ENCODE measurements around the gene MYLK2. TPM values are rescaled to one million over a fixed set of nuclear protein-coding genes. Genes with fewer than 3 reads are reported as not detected.
A peak's percentile ranks its signal among the peaks of the same experiment; 100 is the strongest.

Gene MYLK2
- total and polyA plus RNA-seq, 2 of the 4 experiments (the other 2 are of a cell fraction), result 0.18 to 0.27 TPM

- no peak for ATAC-seq (ENCODE audit: low read depth)
- no peak overlapping the region for H3K18ac ChIP-seq (ENCODE audit: low read depth, low read length)
- no peak overlapping the region for H3K14ac ChIP-seq (replicated peaks; ENCODE audit: low read depth, low read length)
- H2BK120ac ChIP-seq (ENCODE audit: low read depth, low read length), result no peak overlapping the region
- no peak overlapping the region for H2BK15ac ChIP-seq (ENCODE audit: low read depth, low read length)
- H3K9me1 ChIP-seq (ENCODE audit: insufficient read depth, low read length), result no peaks in the 10 kb centered on the region
- no peak overlapping the region for H3K4me2 ChIP-seq (ENCODE audit: low read depth, low read length)
- intact Hi-C loops (cut with micrococcal nuclease), result loop anchor here (1.0 to 5.0 kb wide), 5 partner anchors 23 to 384 kb away; partner anchors contain the start of genes PDRG1, PLAGL2 and POFUT1
- H2AK9ac ChIP-seq (replicated peaks; ENCODE audit: low read depth, low read length, poor library complexity), result peak overlapping the region; percentile 73
- H3K56ac ChIP-seq (ENCODE audit: extremely low read depth, insufficient read depth, low read length), result no peak overlapping the region
- H2AK5ac ChIP-seq (ENCODE audit: low read depth, low read length), result peak overlapping the region; percentile 65; the same call in 1 of the 2 replicates
- no peak for TF ChIP-seq MAZ (IDR thresholded peaks at IDR 0.05; ENCODE audit: borderline replicate concordance, low read depth, low read length)
- H3K4me3 ChIP-seq (ENCODE audit: insufficient read depth, low read depth, low read length), result no peak overlapping the region
- no peak overlapping the region for H4K91ac ChIP-seq (ENCODE audit: insufficient read depth, low read depth, low read length)
- in situ Hi-C loops (cut with MboI; ENCODE audit: low sequenced_read_pairs), result loop anchor here (5.0 to 10.0 kb wide), 2 partner anchors 131 to 209 kb away; partner anchors contain the start of gene PDRG1
- H4K5ac ChIP-seq (ENCODE audit: low read depth, low read length), result no peak overlapping the region
- no peak overlapping the region for H2BK20ac ChIP-seq (ENCODE audit: low read depth, low read length)
- POLR2A ChIA-PET (ENCODE audit: unreplicated experiment), result no interaction called here
- no peak overlapping the region for H3K9ac ChIP-seq (ENCODE audit: low read depth, low read length)
- CTCF ChIA-PET, result interaction anchor here (0.7 to 1.4 kb wide), 7 partner anchors 9 to 209 kb away, joined by 3 to 12 read pairs (median 4); partner anchors contain the start of gene PDRG1
- no peaks in the 10 kb centered on the region; the same call in 1 of the 2 replicates for H3K27me3 ChIP-seq (ENCODE audit: control insufficient read depth, insufficient read depth, low read length)
- no peak overlapping the region for H3K4ac ChIP-seq (ENCODE audit: low read depth, low read length)
- no peaks in the 10 kb centered on the region for H3K36me3 ChIP-seq (ENCODE audit: control insufficient read depth, insufficient read depth, low read length)
- no peak overlapping the region for H3K23ac ChIP-seq (ENCODE audit: low read depth, low read length)
- no peaks in the 10 kb centered on the region for H4K20me1 ChIP-seq (ENCODE audit: insufficient read depth, low read length)
- WGBS, 2 experiments (ENCODE audit: extremely low coverage in 2 of 2, insufficient read length in 1 of 2), result 57% methylated on average over 9 of the region's 14 CpGs; no CpG with 5 or more reads in 1 of the 2 experiments
- H3K9me3 ChIP-seq (ENCODE audit: control insufficient read depth, insufficient read depth, low read length), result no peaks in the 10 kb centered on the region
- H3K27ac ChIP-seq (ENCODE audit: insufficient read depth, low read length), result no peak overlapping the region
- dilution Hi-C loops (cut with HindIII; ENCODE audit: low sequenced_read_pairs, unreplicated experiment), result no loop called here
- H2BK5ac ChIP-seq (ENCODE audit: low read depth, low read length, poor library complexity, severe bottlenecking), result no peak overlapping the region
- no peak overlapping the region for H4K8ac ChIP-seq (ENCODE audit: low read depth in 2 of 2, low read length in 2 of 2)
- H3K4me1 ChIP-seq (ENCODE audit: control insufficient read depth, insufficient read depth, low read length), result no peaks in the 10 kb centered on the region
- no peak for DNase-seq
- no TSS peak for BruUV-seq (replicated peaks)
- peak overlapping the region; percentile 38 for H2AFZ ChIP-seq (replicated peaks; ENCODE audit: low read length, poor library complexity)
- no peaks in the 10 kb centered on the region; a peak in 1 of 4 replicates for H3K79me1 ChIP-seq (ENCODE audit: low read depth in 1 of 2, low read length in 2 of 2)
These were observed 4.4 kb downstream of the MYLK2 start for GRCh38 chr20:31823360-31824124.

Measured in IMR-90 (cell line).